Endothelial cell (in vitro differentiated cells): ENCODE measurements around the gene TNFAIP8L3. TPM values are rescaled to one million over a fixed set of nuclear protein-coding genes. Genes with fewer than 3 reads are reported as not detected.

ENCODE experiments used
- DNase-seq: peaks from one replicate; pipeline ENCODE4 v3.0.0; 2021; ENCODE audit warnings: low spot score
- H3K27ac Mint-ChIP-seq: one replicate; pipeline ENCODE4 v1.8.0; 2021; ENCODE audit warnings: mixed read lengths, inconsistent platforms; ENCODE audit not compliant: unreplicated experiment
- H3K27me3 Mint-ChIP-seq: one replicate; pipeline ENCODE4 v1.8.0; 2021; ENCODE audit warnings: mild to moderate bottlenecking, moderate library complexity, mixed read lengths, inconsistent platforms; ENCODE audit not compliant: unreplicated experiment
- H3K36me3 Mint-ChIP-seq: one replicate; pipeline ENCODE4 v1.8.0; 2021; ENCODE audit warnings: mild to moderate bottlenecking, low read depth, mixed read lengths, inconsistent platforms; ENCODE audit not compliant: unreplicated experiment
- H3K4me1 Mint-ChIP-seq: one replicate; pipeline ENCODE4 v1.8.0; 2021; ENCODE audit warnings: mild to moderate bottlenecking, mixed read lengths, inconsistent platforms; ENCODE audit not compliant: unreplicated experiment
- H3K4me3 Mint-ChIP-seq: one replicate; pipeline ENCODE4 v1.8.0; 2021; ENCODE audit warnings: mild to moderate bottlenecking, mixed read lengths, inconsistent platforms; ENCODE audit not compliant: unreplicated experiment
- H3K9me3 Mint-ChIP-seq: one replicate; pipeline ENCODE4 v1.8.0; 2021; ENCODE audit warnings: mixed read lengths, inconsistent platforms; ENCODE audit not compliant: unreplicated experiment
- CTCF ChIP-seq: fragments of 200-600 bp; sonication (generic); IDR thresholded peaks from one replicate; pipeline ENCODE4 v1.5.0; 2021; ENCODE audit warnings: antibody characterized with exemption; ENCODE audit not compliant: unreplicated experiment
- total RNA-seq: library from RNA; stranded (reverse); fragmentation: NEBNext Ultra II Directional; extraction: Animal tissue kit (Norgen Biotek cat#: 25700); gene quantifications from one replicate; pipeline ENCODE4 v1.2.1, GENCODE V29; 2021; ENCODE audit not compliant: unreplicated experiment

The TNFAIP8L3 gene
- total RNA-seq, 1 donor from 2014 or later = 0.77 TPM

- Mint-ChIP-seq H3K36me3 (no peaks in the 10 kb centered on the region), H3K4me3 (no peak overlapping the region), H3K9me3 (no peaks in the 10 kb centered on the region), H3K27ac (no peak overlapping the region), H3K27me3 (peaks cover 3% of the 10 kb centered on the region), H3K4me1 (no peaks in the 10 kb centered on the region)
- no peak for DNase-seq
- no peak for TF ChIP-seq CTCF
Measured at GRCh38 chr15:51074926-51075325, 19.8 kb downstream of the TNFAIP8L3 start.

GRCh38 chr15:51071578-51071977, 23.1 kb downstream of the TNFAIP8L3 start:
- no peaks in the 10 kb centered on the region for H3K4me1 Mint-ChIP-seq
- no peak for DNase-seq
- no peak for TF ChIP-seq CTCF
- peaks cover 2% of the 10 kb centered on the region for H3K27me3 Mint-ChIP-seq
- H3K4me3 Mint-ChIP-seq = no peak overlapping the region
- no peak overlapping the region for H3K27ac Mint-ChIP-seq
- no peaks in the 10 kb centered on the region for H3K9me3 Mint-ChIP-seq
- no peaks in the 10 kb centered on the region for H3K36me3 Mint-ChIP-seq

- DNase-seq = no peak
- Mint-ChIP-seq H3K9me3 (no peaks in the 10 kb centered on the region), H3K27ac (no peak overlapping the region), H3K27me3 (peaks cover 2% of the 10 kb centered on the region), H3K4me3 (no peak overlapping the region), H3K4me1 (no peaks in the 10 kb centered on the region), H3K36me3 (no peaks in the 10 kb centered on the region)
- TF ChIP-seq CTCF = no peak
Measured at GRCh38 chr15:51069983-51070382, 24.7 kb downstream of the TNFAIP8L3 start.

GRCh38 chr15:51067510-51067909, 27.2 kb downstream of the TNFAIP8L3 start:
- H3K27me3 Mint-ChIP-seq = peaks cover 2% of the 10 kb centered on the region

GRCh38 chr15:51065781-51066180, 28.9 kb downstream of the TNFAIP8L3 start:
- H3K27me3 Mint-ChIP-seq = peaks cover 2% of the 10 kb centered on the region
- H3K4me3 Mint-ChIP-seq = no peak overlapping the region
- H3K36me3 Mint-ChIP-seq = no peaks in the 10 kb centered on the region
- no peak overlapping the region for H3K27ac Mint-ChIP-seq
- TF ChIP-seq CTCF = no peak
- no peak for DNase-seq
- no peaks in the 10 kb centered on the region for H3K9me3 Mint-ChIP-seq
- H3K4me1 Mint-ChIP-seq = no peaks in the 10 kb centered on the region

More at GRCh38 chr15:51067510-51067909, 27.2 kb downstream of the TNFAIP8L3 start:
- no peak overlapping the region for H3K4me3 Mint-ChIP-seq
- DNase-seq = no peak
- H3K36me3 Mint-ChIP-seq = no peaks in the 10 kb centered on the region
- H3K9me3 Mint-ChIP-seq = no peaks in the 10 kb centered on the region
- no peaks in the 10 kb centered on the region for H3K4me1 Mint-ChIP-seq
- H3K27ac Mint-ChIP-seq = no peak overlapping the region
- no peak for TF ChIP-seq CTCF
